Spleen (tissue), 7 donors: ENCODE measurements around the gene TNFAIP1.

Experiments used
- POLR2A ChIP-seq, 3 donors: fragments of 450-650 bp; IDR thresholded peaks; one replicate each; pipeline ENCODE4 v1.5.1; 2017; ENCODE audit warnings: antibody characterized with exemption in 3 of 3, mild to moderate bottlenecking in 1 of 3
- POLR2AphosphoS5 ChIP-seq, 3 donors: sonication (generic); formaldehyde crosslinking; IDR thresholded peaks; one replicate each; pipeline ENCODE4 v1.5.1; 2017; ENCODE audit warnings: antibody characterized with exemption in 3 of 3
- TF ChIP-seq, protein P1 (sequence below), 11 experiments: fragments of 200-600 bp in 7 of 11; fragments of 450-650 bp in 4 of 11; sonication (generic) in 4 of 11; IDR thresholded peaks in 8 of 11; conservative IDR thresholded peaks in 3 of 11; 1 replicate in 7 of 11; 2 replicates in 4 of 11; pipeline versions ENCODE4 v1.4.0 to v1.8.0; 2016 to 2021; ENCODE audit warnings: antibody characterized with exemption in 11 of 11, inconsistent platforms in 4 of 11, mild to moderate bottlenecking in 1 of 11
- donor health status: DM: no; HTN: no; CAD: no; lungs with moderate emphysema.
- donor health status: DM: no; HTN: no; CAD: no.
- donor health status: DM: no; HTN: no; CAD: no.

DNA sequence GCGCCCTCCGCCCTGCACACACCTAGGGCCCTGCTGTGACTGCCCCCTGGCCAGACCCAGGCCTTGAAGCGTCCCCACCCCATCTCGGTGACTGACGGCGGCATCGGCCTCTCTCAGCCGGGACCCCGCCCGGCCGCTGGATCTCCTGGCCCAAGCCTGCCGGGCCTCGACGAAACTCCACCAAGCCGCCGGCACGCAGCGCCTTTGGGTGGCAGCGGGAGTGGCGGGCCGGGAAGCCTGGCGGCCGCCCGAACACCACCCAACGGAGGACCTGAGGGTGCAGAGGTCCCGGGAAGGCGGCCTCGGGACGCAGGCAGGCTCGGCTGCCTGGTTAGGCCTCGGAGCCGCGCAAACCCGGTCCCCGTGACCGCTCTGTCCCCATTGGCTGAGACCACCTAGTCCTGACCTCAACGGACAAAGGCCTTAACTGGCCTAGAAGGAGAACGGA, 28.6 kb upstream of the TNFAIP1 start:
- TF ChIP-seq, protein P1, sequence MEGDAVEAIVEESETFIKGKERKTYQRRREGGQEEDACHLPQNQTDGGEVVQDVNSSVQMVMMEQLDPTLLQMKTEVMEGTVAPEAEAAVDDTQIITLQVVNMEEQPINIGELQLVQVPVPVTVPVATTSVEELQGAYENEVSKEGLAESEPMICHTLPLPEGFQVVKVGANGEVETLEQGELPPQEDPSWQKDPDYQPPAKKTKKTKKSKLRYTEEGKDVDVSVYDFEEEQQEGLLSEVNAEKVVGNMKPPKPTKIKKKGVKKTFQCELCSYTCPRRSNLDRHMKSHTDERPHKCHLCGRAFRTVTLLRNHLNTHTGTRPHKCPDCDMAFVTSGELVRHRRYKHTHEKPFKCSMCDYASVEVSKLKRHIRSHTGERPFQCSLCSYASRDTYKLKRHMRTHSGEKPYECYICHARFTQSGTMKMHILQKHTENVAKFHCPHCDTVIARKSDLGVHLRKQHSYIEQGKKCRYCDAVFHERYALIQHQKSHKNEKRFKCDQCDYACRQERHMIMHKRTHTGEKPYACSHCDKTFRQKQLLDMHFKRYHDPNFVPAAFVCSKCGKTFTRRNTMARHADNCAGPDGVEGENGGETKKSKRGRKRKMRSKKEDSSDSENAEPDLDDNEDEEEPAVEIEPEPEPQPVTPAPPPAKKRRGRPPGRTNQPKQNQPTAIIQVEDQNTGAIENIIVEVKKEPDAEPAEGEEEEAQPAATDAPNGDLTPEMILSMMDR (IDR thresholded peaks at IDR 0.05 in 8 of 11, conservative IDR thresholded peaks at IDR 0.05 in 3 of 11), result no peak
- TF ChIP-seq POLR2A (IDR thresholded peaks at IDR 0.05), result no peak
- no peak for TF ChIP-seq POLR2AphosphoS5 (IDR thresholded peaks at IDR 0.05)
